Erythroblast (primary cell): ENCODE results near the gene TACSTD2.
"Not testable (repeated sequence)": the region's sequence is repeated elsewhere in the genome, so short reads cannot be mapped to it uniquely, and the experiment has no call there.

Experiments used
- DNase-seq, 2 experiments: peaks; one replicate each; lab custom pipeline; 2025; lab: John Stamatoyannopoulos, UW
- GATA1 ChIP-seq: IDR thresholded peaks from 2 replicates; pipeline ENCODE4 v1.6.1; 2011; ENCODE audit warnings: low read depth, mild to moderate bottlenecking, control low read depth, low read length, moderate library complexity
- POLR2A ChIP-seq: IDR thresholded peaks from 2 replicates; pipeline ENCODE4 v1.6.1; 2011; ENCODE audit warnings: mild to moderate bottlenecking, low read length

TACSTD2 gene

DNA sequence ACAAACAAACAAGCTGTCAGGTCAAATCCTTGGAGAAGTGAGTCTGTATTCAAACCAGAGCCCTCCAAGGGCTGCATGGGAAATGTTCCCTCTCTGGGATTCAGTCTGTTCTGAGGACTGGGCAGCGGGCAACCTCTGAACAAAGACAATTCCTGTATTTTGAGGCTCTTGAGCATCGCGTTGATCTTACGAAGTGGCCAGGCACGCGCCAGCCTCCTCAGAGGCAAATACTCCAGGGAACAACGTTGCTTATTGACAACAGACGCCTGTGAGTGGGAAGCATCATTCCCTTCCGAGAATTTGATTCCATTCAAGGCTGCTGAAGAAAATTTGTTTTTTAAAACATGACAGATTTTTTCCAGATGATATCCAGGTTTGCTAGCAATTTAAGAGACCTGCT, 20.0 kb upstream of the TACSTD2 start:
- no peak for DNase-seq
- TF ChIP-seq GATA1 (no peak), POLR2A (no peak)

DNA sequence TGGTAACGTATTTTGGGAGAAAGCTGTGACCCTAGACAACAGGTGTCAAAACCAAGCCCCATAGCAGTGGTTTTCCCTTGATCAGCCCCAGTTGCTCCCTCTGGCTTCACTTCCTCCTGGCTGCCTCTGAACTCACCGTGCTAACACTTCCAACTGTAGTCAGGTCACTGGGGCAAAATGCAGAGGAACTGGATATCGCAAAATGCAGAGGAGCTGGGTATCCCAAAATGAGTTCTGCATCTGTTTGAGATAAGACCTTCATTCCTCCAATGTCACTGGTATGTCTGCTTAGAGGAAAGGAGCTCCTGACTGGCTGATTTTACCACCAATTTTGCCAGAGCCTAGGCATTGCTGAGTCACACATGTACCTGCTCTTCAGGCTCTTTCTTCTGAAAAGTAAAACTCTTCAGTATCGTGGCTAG, 19.6 kb upstream of the TACSTD2 start:
- no peak for TF ChIP-seq GATA1
- no peak for TF ChIP-seq POLR2A
- no peak for DNase-seq

DNA sequence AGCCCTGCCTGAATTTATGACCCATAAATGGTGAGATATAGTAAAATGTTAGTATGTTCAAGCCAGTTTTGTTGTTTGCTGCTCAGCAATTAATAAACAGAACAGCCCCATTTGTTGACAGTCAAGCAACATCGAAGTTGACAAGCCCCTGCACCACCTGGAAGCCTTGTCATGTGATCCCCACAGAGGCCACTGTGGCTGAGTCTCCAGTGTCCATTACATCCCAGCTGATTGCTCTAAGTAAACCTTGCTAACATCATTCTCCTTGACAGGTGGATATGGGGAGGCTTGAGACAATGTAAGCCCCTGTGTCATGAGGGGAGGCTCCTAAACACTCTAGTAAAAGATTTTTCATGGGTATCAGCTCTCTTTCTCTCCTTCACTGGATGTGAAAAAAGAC, 17.5 kb upstream of the TACSTD2 start:
- TF ChIP-seq POLR2A (no peak), GATA1 (no peak)
- DNase-seq, result no peak

DNA sequence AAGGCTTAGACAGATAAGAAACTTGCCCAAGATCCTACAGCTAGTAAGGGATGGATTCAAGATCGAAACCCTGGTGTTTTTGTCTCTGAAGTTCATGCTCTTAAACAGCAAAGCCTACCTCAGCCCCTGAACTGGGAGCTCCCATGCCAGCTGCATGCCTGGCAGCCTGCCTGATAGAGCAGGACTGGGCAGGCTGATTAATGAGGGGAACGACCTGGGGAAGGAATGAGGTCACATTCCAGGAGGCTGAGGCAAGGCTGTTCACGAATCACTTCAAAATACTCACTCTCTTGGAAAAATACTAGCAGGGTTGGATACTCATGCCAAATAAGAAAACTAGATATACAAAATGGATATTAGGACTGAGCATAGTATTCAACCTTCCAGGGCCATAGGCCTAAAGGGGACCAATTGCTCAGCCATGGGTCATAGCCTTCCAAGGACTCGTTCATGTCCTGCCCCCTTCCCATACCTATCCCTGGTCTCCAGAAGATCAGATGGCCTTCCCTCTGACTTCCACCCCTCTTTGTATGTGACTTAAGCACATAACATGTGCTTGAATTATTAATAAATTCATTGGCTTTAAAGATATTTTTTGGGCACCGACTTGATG, 15.6 kb upstream of the TACSTD2 start:
- DNase-seq, result no peak
- no peak for TF ChIP-seq GATA1
- no peak for TF ChIP-seq POLR2A

DNA sequence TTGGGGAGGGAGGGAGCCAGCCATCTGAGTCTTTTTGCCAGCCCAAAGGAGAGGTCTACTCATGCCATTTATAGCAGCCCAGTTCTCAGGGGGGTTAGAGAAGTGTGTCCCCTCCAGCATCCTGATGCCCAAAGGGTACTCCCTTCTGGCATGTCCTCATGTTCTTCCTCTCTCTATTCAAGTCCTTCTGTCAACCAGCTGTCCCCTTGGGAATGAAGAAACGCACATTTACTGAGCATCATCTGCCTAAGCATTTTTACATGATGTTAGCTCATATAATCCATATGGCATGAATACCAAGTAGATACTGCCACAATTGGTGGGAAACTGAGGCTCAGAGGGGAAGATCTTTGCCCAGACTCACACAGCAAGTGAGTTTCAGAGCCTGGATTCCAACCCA, 14.8 kb upstream of the TACSTD2 start:
- no peak for TF ChIP-seq POLR2A
- no peak for TF ChIP-seq GATA1
- no peak for DNase-seq

DNA sequence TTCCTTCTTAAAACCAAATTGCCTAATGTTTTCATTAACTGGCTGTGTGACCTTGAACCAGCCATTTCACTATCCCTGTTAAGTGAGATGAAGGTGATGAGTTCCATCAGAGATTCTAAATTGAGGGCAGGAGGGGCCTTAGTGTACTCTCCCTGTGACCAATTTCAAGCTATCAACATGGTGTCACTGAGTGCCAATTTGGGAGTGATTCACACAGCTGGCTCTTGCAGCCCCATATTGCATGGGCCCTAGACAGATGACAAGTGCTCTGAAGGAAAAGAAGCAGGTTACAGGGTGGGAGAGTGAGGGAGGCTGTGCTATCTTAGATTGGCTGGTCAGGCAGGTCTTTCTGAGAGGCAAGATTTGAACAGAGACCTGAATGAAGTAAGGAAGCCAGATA, 13.0 kb upstream of the TACSTD2 start:
- no peak for TF ChIP-seq GATA1
- no peak for TF ChIP-seq POLR2A
- DNase-seq, result no peak

DNA sequence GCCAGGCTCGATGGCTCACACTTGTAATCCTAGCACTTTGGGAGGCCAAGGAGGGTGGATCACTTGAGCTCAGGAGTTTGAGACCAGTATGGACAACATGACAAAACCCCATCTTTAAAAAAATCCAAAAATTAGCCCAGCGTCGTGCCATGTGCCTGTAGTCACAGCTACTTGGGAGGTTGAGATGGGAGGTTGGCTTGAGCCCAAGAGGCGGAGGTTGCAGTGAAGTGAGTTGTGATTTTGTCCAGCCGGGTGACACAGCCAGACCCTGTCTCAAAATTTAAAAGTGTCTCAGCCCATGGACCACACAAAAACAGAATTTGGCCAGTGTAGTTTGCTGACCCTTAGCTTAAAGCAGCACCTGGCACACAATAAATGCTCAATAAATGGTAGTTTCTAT, 11.3 kb upstream of the TACSTD2 start:
- TF ChIP-seq POLR2A, result no peak
- no peak for TF ChIP-seq GATA1
- no peak for DNase-seq

DNA sequence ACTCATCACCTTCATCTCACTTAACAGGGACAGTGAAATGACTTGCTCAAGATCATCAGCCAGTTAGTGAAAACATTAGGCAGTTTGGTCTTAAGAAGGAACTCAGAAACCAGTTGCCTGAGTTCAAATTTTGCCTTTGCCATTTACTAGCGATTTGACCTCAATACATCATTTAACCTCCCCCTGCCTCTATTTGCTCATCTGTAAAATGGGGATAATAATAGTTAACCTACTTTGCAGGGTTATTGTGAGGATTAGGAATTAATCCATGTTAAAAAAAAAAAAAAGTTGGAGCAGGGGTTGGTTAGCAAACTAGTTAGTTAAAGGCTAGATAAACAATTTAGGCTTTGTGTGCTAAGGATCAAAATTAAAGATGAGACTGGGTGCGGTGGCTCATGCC, 10.6 kb upstream of the TACSTD2 start:
- DNase-seq, result no peak
- no peak for TF ChIP-seq GATA1
- TF ChIP-seq POLR2A, result no peak

DNA sequence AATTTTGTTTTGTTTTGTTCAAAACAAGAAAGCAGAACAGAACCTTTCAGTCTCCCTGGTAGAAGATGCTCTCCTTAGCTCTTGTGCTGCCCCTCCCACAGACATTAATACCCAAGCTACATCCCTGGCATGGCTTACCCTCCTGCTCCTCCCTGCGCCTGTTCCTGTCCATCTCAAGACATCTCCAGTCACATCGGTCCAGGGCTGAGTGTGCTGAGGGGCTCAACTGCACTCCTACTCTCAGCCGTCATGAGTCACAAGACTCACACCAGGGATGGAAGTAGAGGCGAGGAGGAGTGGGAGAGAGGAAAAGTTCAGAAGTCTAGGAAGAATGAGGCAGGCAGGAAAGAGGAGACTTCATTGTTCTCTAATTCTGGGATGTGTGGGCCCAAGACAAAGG, 9.2 kb upstream of the TACSTD2 start:
- no peak for DNase-seq
- TF ChIP-seq POLR2A, result no peak
- TF ChIP-seq GATA1, result no peak

DNA sequence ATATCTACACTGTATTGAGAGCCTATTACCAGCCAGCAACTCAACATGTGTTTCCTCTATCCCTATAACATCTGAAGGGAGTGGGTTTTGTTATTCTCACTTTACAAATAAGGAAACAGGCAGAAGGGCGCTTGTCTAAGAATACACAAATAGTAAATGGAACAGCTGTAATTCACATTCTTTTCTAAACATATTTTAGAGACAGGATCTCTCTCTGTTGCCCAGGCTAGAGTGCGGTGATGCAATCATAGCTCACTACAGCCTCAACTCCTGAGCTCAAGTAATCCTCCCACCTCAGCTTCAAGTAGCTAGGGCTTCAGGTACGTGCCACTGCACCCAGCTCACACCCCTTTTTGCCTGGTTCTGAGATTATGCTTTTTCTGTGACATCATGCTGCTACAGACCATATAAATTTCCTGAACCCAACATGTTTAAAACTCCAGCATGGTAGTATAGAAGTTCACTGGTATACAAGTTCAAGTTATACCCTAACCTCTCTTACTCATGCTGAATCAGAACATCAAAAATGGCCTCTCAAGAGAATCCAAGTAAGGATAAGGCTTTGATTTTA, 8.6 kb upstream of the TACSTD2 start:
- TF ChIP-seq POLR2A, result no peak
- no peak for TF ChIP-seq GATA1
- no peak for DNase-seq

DNA sequence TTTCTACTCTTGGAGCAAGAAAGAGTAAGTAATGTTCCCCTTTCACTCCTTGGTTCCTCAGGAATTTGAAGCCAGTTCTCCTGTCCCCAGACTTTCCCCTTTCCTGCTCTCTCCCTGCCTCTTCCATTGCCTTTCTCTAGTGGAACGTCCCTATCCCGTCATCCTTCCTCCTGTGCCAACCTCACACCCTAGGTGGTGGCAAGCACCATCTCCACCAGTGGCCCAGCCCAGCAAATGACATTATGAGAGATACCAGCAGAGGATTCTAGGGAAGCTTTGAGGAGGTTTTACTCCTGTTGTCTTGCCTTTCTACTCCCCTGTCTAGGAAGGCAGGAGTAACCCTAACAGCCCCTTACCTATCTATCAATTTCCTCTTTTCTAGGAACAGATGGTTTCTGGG, 8.1 kb upstream of the TACSTD2 start:
- DNase-seq, result no peak
- TF ChIP-seq GATA1 (no peak), POLR2A (no peak)

DNA sequence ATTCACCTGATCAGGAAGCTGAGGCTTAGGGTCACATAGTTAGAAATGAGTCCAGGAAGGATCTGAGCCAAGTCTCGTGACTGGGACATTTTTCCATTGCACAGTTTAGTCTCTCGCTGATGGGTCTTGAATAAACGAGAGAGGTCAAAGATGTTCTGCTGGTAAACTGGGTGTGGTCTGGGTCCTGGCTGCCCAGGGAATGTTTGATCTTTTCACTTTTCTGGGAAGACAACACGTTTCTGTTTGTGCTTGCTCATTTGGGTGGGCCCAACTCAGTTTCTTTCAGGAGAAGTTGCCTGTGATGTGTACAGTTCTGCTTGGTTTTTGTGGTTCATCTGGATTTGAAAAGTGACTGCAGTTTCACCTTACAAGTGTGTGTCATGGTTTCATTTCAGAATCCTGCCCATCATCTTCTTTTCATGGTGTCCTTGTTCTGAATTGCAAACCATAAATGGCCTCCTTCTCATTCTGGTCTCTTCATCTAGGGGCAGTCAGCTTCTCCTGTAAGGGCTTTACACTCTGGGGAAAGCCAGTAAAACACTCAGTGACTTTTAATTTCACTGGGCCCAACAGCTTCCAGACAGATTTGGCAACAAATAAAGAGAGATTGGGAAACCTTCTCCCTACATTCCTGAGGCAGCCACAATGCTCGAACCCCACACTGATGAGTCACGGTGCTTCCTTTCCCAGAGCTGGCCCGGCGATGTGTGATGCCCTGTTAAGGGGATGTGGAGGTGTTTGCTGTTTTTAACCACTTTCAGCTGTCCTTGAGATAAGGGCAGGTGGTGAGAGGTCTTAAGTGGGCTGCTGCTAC, 7.2 kb upstream of the TACSTD2 start:
- no peak for DNase-seq
- TF ChIP-seq POLR2A (no peak), GATA1 (no peak)

DNA sequence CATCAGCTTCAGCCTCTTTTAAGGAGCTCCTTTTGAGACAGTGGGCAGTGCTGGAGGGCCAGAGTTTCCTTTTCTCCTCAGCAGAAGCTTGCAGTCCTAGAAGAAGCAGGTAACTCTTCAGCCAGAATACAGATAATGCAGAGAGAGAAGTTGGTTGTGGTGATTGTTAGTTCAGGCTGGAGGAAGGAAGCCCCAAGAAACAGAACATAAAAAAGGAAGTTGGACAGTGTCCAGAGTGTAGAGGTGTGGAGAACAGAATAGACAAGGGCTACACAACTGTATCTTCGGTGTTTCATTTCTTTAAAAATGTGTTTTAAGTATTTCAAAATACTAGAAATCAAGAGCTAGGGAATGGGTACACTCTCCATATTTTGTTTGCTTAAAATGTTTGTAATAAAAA, 6.4 kb upstream of the TACSTD2 start:
- no peak for DNase-seq
- no peak for TF ChIP-seq POLR2A
- no peak for TF ChIP-seq GATA1

DNA sequence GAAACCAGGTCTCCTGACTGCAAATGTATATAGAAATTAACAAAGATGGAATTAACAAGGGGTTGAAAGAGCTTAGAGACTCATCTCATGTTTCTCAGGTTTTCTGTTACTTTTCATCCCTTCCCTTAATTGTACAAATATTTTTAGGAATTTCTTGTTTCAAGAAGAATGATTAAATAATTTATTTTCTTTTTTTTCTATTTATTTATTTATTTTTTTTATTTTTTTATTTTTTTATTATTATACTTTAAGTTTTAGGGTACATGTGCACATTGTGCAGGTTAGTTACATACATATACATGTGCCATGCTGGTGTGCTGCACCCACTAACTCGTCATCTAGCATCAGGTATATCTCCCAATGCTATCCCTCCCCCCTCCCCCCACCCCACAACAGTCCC, 5.1 kb upstream of the TACSTD2 start:
- not testable (repeated sequence) for DNase-seq
